Measurements from ENCODE around the gene SERGEF.

SERGEF gene

GRCh38 chr11:17861036-17861755 lies 151.7 kb downstream of the SERGEF start:
- peak; percentile 32 for DNase-seq (ENCODE audit: low spot score)

GRCh38 chr11:17859552-17859951 lies 153.3 kb downstream of the SERGEF start:
- no peak for DNase-seq (ENCODE audit: low spot score)

GRCh38 chr11:17855531-17856290 lies 157.1 kb downstream of the SERGEF start:
- DNase-seq (ENCODE audit: low spot score): no peak

- DNase-seq (ENCODE audit: low spot score): no peak
Observed at GRCh38 chr11:17853280-17853679, 159.6 kb downstream of the SERGEF start.

- no peak for DNase-seq (ENCODE audit: low spot score)
Observed at GRCh38 chr11:17852246-17852645, 160.6 kb downstream of the SERGEF start.

GRCh38 chr11:17851697-17852096 lies 161.2 kb downstream of the SERGEF start:
- no peak for DNase-seq (ENCODE audit: low spot score)

- no peak for DNase-seq (ENCODE audit: low spot score)
Observed at GRCh38 chr11:17850336-17850735, 162.5 kb downstream of the SERGEF start.

GRCh38 chr11:17848715-17849114 lies 164.1 kb downstream of the SERGEF start:
- no peak for DNase-seq (ENCODE audit: low spot score)

- peak; percentile 67 for DNase-seq (ENCODE audit: low spot score)
Observed at GRCh38 chr11:17846852-17847453, 165.9 kb downstream of the SERGEF start.

GRCh38 chr11:17845431-17845881 lies 167.4 kb downstream of the SERGEF start:
- DNase-seq (ENCODE audit: low spot score): no peak

GRCh38 chr11:17840101-17840548 lies 172.7 kb downstream of the SERGEF start:
- DNase-seq (ENCODE audit: low spot score): no peak

GRCh38 chr11:17839450-17839849 lies 173.4 kb downstream of the SERGEF start:
- DNase-seq (ENCODE audit: low spot score): peak; percentile 48

GRCh38 chr11:17838102-17838501 lies 174.7 kb downstream of the SERGEF start:
- DNase-seq (ENCODE audit: low spot score): no peak

- no peak for DNase-seq (ENCODE audit: low spot score)
Observed at GRCh38 chr11:17831883-17832282, 181.0 kb downstream of the SERGEF start.

GRCh38 chr11:17831228-17831627 lies 181.6 kb downstream of the SERGEF start:
- no peak for DNase-seq (ENCODE audit: low spot score)

- DNase-seq (ENCODE audit: low spot score): peak; percentile 50
Observed at GRCh38 chr11:17828311-17828751, 184.5 kb downstream of the SERGEF start.

- no peak for DNase-seq (ENCODE audit: low spot score)
Observed at GRCh38 chr11:17827006-17827405, 185.8 kb downstream of the SERGEF start.

GRCh38 chr11:17822401-17822781 lies 190.5 kb downstream of the SERGEF start:
- no peak for DNase-seq (ENCODE audit: low spot score)

- no peak for DNase-seq (ENCODE audit: low spot score)
Observed at GRCh38 chr11:17821648-17822400, 191.0 kb downstream of the SERGEF start.

GRCh38 chr11:17816232-17816931 lies 196.5 kb downstream of the SERGEF start:
- no peak for DNase-seq (ENCODE audit: low spot score)

- no peak for DNase-seq (ENCODE audit: low spot score)
Observed at GRCh38 chr11:17814546-17814945, 198.3 kb downstream of the SERGEF start.
